GM12892 (cell line): Measurements from ENCODE around the gene MCOLN2.

Experiments
- POLR2A ChIP-seq: IDR thresholded peaks from 2 replicates; pipeline ENCODE4 v1.6.1; 2011; ENCODE audit warnings: low read depth, low read length, control low read depth
- POLR2AphosphoS5 ChIP-seq: IDR thresholded peaks from 2 replicates; pipeline ENCODE4 v1.6.1; 2011; ENCODE audit warnings: low read depth, low read length, control low read depth

GRCh38 chr1:84988588-84988987 lies 8.3 kb downstream of the MCOLN2 start:
- TF ChIP-seq POLR2A (peak; percentile 50), POLR2AphosphoS5 (no peak; the same call in 1 of the 2 replicates)
